Effector CD8-positive, alpha-beta T cell (primary cell): Measurements from ENCODE around the gene CTDNEP1.

Source experiments
- DNase-seq: peaks from one replicate; lab custom pipeline; 2025; lab: John Stamatoyannopoulos, UW
- total RNA-seq, 4 experiments: gene quantifications; one replicate each; lab custom pipeline; 2026; lab: John Stamatoyannopoulos, UW

CTDNEP1 gene
- 16.5 to 18.6 (median 17.4) reads per million in 4 experiments for total RNA-seq

DNA sequence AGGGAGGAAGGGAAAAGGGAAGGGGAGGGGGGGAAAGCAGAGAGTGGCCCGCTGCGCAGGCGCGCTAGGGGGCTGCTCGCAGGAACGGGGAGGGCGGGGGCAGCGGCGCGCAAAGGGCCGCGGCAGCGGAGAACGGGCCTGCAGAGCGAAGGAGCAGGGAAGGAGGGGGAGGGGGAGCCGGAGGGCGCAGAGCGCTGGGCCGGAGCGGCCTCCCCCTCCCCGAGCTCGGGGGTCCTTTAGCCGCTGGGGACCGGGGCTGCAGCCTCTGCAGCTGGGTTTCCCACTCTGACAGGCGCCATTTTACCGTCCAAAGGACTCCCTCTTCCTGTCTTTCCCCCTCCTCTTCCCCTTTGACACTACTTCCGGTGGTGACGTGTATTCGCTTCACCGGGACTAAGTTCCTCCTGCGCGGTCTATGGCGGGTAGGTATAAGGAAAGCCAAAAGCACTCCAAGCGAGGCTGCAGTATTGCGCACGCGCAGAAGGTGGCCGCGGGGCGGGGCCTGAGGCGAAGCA lies at the start of gene CTDNEP1:
CTDNEP1 (minus strand) TSS at position 74 of the 515 bp plus-strand sequence. CDS start 438 bp downstream, outside the sequence.
- DNase-seq, result peak; percentile 99

DNA sequence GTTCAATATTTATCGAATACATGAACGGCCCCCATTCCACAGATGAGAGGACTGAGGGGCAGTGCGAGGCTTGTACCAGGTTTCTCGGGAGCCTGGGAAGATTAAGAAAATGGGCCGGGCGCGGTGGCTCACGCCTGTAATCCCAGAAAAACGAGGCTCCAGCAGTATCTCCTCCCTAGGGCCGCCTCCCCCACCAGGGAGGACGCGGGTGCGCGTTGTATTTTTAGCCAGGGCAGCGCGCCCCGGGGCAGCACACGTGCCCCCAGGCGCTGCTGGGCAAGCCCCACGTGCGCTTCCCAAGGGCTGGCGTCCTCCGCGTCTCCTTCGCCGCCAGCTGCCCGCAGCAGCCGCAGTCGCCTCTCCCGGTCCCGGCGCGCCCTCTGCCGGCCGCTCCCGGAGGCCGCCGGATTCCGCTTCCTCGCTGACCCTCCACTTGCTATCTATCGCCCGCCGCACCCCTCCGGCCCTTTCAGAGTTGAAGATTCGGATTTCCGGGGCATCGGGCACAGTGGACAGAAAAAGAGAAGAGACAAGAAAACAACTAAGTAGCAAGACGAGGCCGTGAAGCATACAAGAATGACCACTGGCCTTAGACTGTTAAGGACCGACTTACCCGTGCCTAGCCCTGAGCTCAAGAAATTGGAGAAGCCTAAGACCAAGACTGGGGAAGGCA lies 44.8 kb upstream of the CTDNEP1 start:
- DNase-seq, result peak; percentile 38

DNA sequence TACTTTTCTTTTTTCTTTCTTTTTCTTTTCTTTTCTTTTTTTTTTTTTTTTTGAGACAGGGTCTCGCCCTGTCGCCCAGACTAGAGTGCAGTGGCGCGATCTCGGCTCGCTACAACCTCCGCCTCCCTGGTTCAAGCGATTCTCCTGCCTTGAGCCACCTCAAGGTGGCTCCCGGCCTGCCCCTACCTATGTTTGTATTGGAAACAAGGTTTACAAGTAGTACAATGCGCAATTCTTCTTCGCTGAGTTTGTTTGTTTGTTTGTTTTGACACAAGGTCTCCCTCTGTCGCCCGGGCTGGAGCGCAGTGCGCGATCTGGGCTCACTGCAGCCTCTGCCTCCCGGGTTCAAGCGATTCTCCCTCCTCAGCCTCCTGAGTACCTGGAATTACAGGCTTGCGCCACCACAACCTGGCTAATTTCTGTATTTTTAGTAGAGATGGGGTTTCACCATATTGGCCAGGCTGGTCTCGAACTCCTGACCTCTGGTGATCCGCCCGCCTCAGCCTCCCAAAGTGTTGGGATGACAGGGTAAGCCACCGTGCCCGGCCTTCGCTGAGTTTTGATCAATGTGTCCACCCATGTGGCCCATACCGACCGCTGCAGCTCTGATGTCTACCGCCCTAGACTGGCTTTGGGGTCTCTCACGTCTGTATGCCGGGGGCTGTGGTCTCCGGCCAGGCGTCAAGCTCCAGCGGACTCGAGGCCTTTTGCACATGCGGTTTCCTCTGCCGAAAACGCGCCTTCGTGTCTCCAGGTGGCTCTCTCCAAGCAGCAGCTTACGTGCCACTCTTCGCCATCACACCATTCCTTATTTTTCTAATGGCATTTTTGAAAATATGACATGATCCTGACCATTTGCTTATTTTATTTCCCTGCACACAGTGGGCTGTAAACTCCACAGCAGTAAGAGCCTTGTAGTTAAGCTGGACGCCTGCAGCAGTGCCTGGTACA lies 44.0 kb upstream of the CTDNEP1 start:
- DNase-seq, result no peak

DNA sequence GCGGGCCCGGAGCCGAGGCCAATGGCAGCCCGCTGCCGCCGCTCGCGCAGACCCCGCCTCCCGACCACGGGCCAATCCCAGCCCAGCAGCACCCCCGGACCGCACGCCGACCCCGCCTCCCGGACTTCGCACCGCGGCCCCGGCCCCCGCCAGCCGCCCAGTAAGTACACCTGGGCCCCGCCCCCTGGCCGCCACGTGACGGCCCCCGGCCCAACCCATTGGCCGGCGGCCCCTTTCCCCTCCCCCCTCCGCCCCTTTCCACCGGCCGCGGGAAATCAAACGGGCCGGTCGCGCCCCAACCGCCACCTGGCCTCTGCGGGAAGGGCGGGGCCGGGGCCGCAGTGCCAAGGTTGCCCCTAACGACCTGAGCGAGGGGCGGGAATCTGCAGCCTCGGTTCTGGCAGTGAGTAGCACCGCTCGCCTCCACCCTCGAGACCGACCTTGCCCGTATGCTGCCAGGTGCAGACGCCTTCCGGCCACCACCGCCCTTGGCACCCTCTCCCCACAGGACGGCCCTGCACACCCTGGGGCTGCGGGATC lies 43.1 kb upstream of the CTDNEP1 start, which contains the start of gene YBX2:
YBX2 (minus strand) TSS at position 26 of the 540 bp plus-strand sequence. CDS start 139 bp downstream, outside the sequence.
- peak; percentile 52 for DNase-seq

DNA sequence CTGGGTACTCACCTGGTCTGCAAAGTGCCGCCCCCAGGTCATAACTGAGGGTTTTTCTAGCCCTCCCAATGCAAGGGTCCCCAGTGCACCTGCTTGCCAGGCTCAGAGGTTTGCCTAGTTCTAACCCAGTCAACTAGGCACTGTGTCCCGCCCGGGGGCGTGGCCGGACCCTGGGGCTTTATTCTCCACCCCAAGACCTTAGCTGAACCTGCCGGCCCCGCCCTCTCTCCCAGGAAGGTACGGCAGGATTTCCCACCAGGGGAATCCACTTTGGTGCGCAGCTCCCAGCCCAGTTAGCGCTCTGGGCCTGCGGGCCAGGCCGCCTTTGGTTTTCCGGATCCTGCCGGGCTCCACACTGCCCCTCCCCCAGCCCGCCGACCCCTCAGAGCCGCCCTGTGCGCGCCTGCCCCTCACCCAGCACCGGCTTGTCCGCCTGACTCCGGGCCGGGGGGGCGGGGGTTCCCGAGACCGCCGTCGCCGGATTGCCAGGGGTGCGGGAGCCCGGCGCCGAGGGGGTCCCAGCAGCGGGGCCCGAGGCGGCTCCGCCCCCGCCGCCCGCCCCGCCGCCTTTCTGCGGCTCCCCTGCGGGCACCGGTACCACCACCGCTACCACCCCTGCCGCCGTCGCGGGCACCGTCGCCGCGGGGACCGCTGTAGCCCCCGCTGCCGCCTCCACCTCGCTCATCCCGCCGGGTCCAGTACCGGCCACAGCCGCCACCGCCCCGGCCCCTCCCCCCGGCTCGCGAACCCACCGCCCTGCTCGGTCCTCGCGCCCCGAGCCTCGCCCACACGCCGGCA lies 42.5 kb upstream of the CTDNEP1 start:
- DNase-seq, result peak; percentile 22

DNA sequence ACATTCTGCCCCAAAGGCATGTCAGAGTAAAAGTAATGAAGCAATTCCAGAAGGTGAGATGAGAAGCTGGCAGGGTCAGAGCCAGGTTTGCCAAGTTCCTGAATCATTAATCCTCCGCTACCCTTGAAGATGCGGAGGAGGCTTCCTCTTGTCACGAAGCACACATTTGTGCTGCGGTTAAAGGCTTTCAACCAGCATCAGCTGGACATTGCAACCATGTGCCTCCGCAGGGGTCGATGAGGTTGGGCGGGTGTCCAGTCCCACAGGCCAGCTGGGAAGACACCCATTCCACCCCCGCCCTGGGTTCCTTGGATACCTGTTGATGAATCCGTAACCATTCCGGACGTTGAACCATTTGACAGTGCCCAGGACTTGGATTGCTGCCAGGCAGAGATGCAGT lies 41.6 kb upstream of the CTDNEP1 start:
- no peak for DNase-seq

DNA sequence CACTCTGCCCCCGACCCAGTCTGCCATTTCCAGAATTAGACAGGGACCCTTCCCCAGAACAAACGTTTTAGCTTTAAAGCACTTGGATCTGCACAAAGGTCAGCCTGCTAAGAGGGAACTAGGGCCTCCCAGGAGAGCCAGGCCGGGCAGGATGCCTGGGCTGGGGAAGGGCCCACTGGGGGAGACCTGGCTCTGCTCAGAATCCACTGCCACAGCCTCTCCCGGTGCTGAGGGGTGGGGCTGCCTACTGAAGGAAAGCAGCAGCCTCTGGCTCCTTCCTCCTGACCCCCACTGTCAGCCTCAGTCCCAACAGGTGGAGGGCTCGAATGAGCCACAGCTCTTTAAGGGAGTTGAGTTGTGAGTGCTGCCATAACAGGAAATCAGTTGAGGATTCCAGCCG lies 41.2 kb upstream of the CTDNEP1 start:
- DNase-seq, result no peak

DNA sequence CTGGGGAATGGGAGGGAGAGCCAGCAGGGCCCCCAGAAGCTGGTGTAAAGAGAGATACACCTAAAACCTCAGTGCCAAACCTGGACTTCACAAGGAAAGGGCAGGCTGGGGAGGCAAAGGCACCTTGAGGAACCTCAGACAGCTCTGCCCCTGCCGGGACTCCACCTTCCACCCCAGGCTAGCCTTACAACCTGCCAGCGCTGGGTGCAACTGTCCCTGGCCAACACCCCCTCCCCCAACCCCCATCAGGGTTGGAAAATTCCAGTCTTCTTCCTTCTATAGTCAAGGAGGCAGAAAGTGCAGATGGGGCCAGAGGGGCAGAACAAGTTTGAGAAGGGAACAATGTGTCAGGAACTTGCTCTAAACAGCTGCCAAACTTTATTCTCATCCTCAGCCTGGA lies 40.7 kb upstream of the CTDNEP1 start:
- no peak for DNase-seq

DNA sequence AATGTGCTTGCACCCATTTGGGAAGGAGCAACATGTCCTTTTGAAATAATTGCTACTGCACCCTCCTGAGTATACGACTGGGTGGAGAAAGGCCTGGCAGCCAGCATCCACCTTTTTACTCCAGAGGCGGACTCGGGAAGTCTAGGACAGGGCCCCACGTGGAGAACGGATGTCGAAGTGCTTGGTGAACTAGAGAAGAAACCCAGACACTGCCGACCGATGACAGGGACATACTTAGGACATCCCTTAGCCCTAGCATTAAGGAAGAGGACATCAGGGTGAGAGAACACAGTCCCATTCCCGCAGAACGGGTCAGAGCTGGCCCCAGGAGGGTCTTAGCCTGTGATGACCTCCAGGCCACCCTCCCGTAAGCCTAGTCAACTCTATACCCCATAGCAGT lies 39.2 kb upstream of the CTDNEP1 start:
- DNase-seq, result no peak

DNA sequence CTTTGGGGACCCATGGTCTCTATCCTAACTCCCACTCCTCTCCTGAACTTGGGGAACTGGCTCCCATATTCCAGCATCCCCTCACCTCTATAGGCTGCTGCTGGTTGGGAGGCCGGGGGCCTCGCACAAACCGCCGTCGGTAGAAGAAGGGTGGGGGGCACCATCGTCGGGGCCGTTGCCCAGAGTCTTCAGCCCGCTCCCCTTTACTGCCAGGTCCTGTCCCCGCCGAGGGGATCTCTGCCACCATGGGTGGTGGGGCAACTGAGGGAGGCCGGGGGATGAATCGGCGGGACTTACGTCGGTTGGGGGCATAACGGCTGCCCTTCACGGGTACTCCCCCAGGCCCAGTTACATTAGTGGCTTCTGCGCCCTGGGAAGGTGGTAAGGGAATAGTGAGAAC lies 38.6 kb upstream of the CTDNEP1 start:
- DNase-seq, result no peak

DNA sequence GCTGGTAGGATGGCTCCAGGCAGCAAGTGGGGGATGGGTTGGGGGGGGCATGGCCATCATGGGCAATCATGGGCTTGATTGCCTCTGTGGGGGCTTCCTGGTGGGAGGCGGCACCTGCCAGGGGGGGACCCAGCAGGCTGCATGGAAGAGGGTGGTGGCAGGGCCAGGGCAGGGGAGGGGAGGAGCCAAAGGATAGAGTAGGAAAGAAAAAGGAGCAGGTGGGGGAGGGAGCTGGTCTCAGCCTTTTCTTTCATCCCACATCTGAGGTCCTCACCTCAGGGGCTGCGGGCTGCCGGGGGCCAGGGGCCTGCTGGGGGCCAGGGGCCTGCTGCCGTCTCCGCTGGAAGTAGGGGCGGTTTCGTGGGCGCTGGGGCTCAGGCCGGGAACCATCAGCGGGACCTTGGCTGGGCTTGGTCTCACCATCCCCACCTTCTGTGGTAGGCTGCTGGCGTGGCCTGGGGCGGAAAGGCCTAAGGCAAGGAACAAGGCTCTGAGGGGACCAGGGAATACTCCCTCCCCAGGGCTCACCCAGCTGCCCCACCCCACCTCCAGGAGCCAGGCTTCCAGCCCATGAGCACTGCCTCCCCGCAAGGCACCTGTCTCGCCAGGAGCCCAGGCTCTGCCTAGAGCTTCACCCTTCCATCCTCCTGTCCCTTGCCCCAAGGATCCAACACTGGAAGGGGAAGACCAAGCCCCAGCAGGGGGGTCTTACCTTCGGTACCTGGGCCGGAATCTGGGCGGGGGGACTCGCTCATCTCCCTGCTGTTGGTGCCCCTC lies 37.9 kb upstream of the CTDNEP1 start:
- no peak for DNase-seq

DNA sequence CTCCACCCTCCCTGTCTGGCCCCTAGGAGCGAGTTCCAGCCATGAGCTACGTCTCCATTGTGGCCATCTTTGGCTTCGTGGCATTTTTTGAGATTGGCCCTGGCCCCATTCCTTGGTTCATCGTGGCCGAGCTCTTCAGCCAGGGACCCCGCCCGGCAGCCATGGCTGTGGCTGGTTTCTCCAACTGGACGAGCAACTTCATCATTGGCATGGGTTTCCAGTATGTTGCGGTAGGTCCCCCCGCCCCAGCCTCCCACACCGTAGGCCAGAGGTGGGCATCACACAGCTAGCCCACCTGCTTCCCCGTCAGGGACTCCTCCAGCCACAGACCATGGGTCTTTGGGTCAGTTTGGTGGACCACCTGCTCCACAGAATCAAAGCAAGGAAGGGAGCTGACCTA lies 34.1 kb upstream of the CTDNEP1 start:
- no peak for DNase-seq

DNA sequence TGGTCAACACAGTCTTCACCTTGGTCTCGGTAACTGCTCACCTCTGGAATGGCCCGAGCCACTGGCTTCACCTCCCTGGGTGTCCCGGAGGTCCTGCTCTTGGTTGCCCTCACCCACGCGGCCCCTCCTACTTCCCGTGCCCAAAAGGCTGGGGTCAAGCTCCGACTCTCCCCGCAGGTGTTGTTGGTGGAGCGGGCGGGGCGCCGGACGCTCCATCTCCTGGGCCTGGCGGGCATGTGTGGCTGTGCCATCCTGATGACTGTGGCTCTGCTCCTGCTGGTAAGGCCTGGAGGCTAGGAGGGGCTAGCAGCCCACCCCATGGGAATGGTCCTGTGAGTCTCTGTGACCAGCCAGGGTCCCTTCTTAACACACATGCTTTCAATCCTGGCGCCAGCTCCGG lies 33.4 kb upstream of the CTDNEP1 start:
- DNase-seq, result no peak

DNA sequence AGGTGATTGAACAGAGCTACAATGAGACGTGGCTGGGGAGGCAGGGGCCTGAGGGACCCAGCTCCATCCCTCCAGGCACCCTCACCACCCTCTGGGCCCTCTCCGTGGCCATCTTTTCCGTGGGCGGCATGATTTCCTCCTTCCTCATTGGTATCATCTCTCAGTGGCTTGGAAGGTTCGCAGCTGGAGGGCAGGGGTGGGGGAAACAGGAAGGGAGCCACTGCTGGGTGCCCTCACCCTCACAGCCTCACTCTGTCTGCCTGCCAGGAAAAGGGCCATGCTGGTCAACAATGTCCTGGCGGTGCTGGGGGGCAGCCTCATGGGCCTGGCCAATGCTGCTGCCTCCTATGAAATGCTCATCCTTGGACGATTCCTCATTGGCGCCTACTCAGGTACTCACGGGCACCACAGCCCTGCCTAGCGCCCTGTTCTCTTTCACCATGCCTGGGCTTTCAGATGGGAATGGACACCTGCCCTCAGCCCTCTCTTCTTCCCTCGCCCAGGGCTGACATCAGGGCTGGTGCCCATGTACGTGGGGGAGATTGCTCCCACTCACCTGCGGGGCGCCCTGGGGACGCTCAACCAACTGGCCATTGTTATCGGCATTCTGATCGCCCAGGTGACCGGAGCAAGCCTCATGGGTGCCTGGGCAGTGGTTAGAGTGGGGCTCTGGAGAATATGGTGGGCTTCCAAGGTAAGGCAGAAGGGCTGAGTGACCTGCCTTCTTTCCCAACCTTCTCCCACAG lies 32.1 kb upstream of the CTDNEP1 start:
- DNase-seq, result no peak

DNA sequence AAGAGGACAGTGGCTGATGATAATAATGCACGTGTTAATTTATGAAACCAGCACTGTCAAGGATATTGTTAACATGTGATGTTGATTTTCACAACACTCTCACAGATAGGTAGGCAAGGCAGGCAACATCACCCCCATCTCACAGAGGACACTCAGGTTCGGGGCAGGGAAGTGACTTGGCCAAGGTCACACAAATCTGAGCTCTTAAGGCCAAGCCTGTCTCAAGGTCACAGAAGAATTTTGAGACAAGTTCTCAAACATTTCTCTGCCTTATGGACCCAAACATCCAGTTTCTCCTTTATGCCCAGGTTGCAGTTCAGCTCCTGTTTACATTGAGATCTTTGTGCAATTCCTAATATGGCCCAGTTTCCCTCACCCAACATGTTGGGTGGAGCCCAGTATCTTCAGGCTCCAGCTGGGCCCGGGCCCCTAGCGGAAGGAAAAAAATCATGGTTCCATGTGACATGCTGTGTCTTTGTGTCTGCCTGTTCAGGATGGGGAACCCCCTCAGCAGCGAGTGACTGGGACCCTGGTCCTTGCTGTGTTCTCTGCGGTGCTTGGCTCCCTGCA lies 31.3 kb upstream of the CTDNEP1 start:
- no peak for DNase-seq

DNA sequence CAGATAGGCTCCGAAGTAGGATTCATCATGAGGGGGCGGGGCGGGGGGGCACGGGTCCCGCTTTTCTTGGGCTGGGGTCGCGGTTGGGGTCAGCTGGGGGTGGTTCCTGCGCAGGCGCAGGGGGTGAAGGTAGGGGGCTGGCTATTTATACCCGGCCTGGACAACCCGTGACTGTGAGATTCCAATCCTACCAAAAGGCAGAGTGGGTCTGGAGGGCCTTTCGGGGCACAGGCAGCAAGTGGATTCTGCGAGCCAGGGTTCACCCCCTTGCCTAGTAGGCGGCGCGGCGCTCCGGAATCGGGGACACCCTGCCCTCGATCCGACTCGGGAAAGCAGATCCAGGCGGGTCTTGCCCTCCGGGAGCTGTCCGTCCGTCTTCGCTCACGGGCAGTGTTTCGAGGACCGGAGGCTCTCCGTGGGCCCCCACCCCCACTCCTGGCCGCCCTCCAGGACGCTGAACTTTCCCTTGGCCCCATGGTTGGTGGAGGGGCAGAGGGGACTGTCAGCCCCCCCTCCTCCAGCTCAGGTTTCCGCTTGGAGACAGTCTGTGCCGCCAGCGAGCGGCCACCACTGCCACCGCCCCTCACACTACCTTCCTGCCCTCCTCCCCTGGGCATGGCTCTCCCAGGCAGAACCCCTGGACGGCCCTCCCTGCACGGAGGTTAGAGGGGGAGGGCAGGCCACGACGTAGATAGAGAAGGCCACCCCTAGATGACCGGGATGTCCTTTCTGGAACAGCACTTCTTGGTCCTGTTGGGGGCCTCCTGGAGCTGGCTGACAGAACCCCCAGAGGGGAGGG lies 30.6 kb upstream of the CTDNEP1 start:
- DNase-seq, result no peak

DNA sequence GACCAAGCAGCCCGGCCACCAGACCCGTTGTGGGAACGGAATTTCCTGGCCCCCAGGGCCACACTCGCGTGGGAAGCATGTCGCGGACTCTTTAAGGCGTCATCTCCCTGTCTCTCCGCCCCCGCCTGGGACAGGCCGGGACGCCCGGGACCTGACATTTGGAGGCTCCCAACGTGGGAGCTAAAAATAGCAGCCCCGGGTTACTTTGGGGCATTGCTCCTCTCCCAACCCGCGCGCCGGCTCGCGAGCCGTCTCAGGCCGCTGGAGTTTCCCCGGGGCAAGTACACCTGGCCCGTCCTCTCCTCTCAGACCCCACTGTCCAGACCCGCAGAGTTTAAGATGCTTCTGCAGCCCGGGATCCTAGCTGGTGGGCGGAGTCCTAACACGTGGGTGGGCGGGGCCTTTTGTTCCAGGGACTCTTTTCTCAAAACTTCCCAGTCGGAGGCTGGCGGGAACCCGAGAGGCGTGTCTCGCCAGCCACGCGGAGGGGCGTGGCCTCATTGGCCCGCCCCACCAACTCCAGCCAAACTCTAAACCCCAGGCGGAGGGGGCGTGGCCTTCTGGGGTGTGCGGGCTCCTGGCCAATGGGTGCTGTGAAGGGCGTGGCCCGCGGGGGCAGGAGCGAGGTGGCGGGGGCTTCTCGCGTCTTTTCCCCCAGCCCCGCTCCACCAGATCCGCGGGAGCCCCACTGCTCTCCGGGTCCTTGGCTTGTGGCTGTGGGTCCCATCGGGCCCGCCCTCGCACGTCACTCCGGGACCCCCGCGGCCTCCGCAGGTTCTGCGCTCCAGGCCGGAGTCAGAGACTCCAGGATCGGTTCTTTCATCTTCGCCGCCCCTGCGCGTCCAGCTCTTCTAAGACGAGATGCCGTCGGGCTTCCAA lies 29.8 kb upstream of the CTDNEP1 start, which contains the start of gene SLC2A4:
SLC2A4 (plus strand) TSS at position 645 of the 879 bp plus-strand sequence; CDS start at position 862, 217 bp downstream.
- DNase-seq, result peak; percentile 81
